Smooth muscle cell (in vitro differentiated cells): Measurements from ENCODE around the gene DUOX1. TPM values are rescaled to one million over a fixed set of nuclear protein-coding genes. Genes with fewer than 3 reads are reported as not detected.
"Not testable (repeated sequence)": the region's sequence is repeated elsewhere in the genome, so short reads cannot be mapped to it uniquely, and the experiment has no call there.

Experiments used
- DNase-seq: peaks from one replicate; lab custom pipeline; 2025; ENCODE audit not compliant: unreplicated experiment; lab: John Stamatoyannopoulos, UW
- H2AFZ ChIP-seq: fragments of 200-600 bp; sonication (generic); 2 replicates; pipeline ENCODE4 v1.6.0; 2016; ENCODE audit warnings: antibody characterized with exemption, low read depth, mild to moderate bottlenecking
- H3F3A ChIP-seq: fragments of 200-600 bp; sonication (generic); 2 replicates; pipeline ENCODE4 v1.6.0; 2017; ENCODE audit warnings: antibody characterized with exemption, low read depth
- H3K27ac ChIP-seq: fragments of 200-600 bp; sonication (generic); 2 replicates; pipeline ENCODE4 v1.5.1; 2016; ENCODE audit warnings: low read depth, mild to moderate bottlenecking
- H3K27me3 ChIP-seq: fragments of 200-600 bp; sonication (generic); 2 replicates; pipeline ENCODE4 v1.6.1; 2016; ENCODE audit warnings: low read depth, mild to moderate bottlenecking
- H3K36me3 ChIP-seq: fragments of 200-600 bp; sonication (generic); 2 replicates; pipeline ENCODE4 v1.5.1; 2016; ENCODE audit warnings: low read depth
- H3K4me1 ChIP-seq: fragments of 200-600 bp; sonication (generic); 2 replicates; pipeline ENCODE4 v1.5.1; 2016; ENCODE audit warnings: low read depth
- H3K4me2 ChIP-seq: fragments of 200-600 bp; sonication (generic); 2 replicates; pipeline ENCODE4 v1.6.0; 2016; ENCODE audit warnings: mild to moderate bottlenecking
- H3K4me3 ChIP-seq: fragments of 200-600 bp; sonication (generic); 2 replicates; pipeline ENCODE4 v1.5.1; 2016; ENCODE audit warnings: mild to moderate bottlenecking
- H3K79me2 ChIP-seq: fragments of 200-600 bp; sonication (generic); 2 replicates; pipeline ENCODE4 v1.6.0; 2016; ENCODE audit warnings: low read depth, mild to moderate bottlenecking
- H3K9ac ChIP-seq: fragments of 200-600 bp; sonication (generic); 2 replicates; pipeline ENCODE4 v1.6.0; 2016; ENCODE audit warnings: low read depth
- H3K9me3 ChIP-seq: fragments of 200-600 bp; sonication (generic); replicated peaks from 2 replicates; pipeline ENCODE4 v1.5.1; 2016; ENCODE audit warnings: low read depth
- H4K20me1 ChIP-seq: fragments of 200-600 bp; sonication (generic); 2 replicates; pipeline ENCODE4 v1.6.0; 2016; ENCODE audit warnings: low read depth
- CTCF ChIP-seq: fragments of 200-600 bp; sonication (generic); IDR thresholded peaks from 2 replicates; pipeline ENCODE4 v1.5.1; 2017; ENCODE audit warnings: borderline replicate concordance, mild to moderate bottlenecking, antibody characterized with exemption; ENCODE audit not compliant: insufficient read depth, poor library complexity, severe bottlenecking
- WGBS: methylation state at CpG from one replicate; pipeline ENCODE4 v1.1.7; 2016; ENCODE audit warnings: low lambda C conversion rate; 5-methylcytosine and 5-hydroxymethylcytosine counted together
- polyA plus RNA-seq: library from polyadenylated mRNA; unstranded; fragments of >200 nt; fragmentation: Nextera tagmentation; extraction: Ambion mirVana; gene quantifications from 2 replicates; pipeline ENCODE4 v1.2.1, GENCODE V29; 2016
- total RNA-seq: library from RNA; depleted of rRNA; stranded (reverse); fragments of >200 nt; gene quantifications from 2 replicates; pipeline ENCODE4 v1.2.3, GENCODE V29; 2014

The DUOX1 gene
- total and polyA plus RNA-seq, 2 experiments from 2014 or later: 4.4 to 5.8 TPM

GRCh38 chr15:45134046-45134445 is 4.3 kb downstream of the DUOX1 start:
- DNase-seq: no peak
- 95% methylated on average over 7 of the region's 7 CpGs for WGBS
- Histone ChIP-seq H3K4me1 (no peaks in the 10 kb centered on the region), H2AFZ (no peak overlapping the region), H3K9me3 (no peaks in the 10 kb centered on the region), H3K4me2 (no peak overlapping the region), H3K9ac (no peak overlapping the region), H3F3A (no peaks in the 10 kb centered on the region), H4K20me1 (no peaks in the 10 kb centered on the region), H3K4me3 (no peak overlapping the region), H3K27ac (no peak overlapping the region), H3K79me2 (no peaks in the 10 kb centered on the region), H3K27me3 (peaks cover 79% of the 10 kb centered on the region), H3K36me3 (no peaks in the 10 kb centered on the region)
- no peak for TF ChIP-seq CTCF

- no peaks in the 10 kb centered on the region for H3F3A ChIP-seq
- no peaks in the 10 kb centered on the region for H3K36me3 ChIP-seq
- no peaks in the 10 kb centered on the region for H3K4me1 ChIP-seq
- no peak overlapping the region for H3K4me2 ChIP-seq
- peak; percentile 11 for TF ChIP-seq CTCF
- H3K27ac ChIP-seq: no peak overlapping the region
- peaks cover 70% of the 10 kb centered on the region for H3K27me3 ChIP-seq
- H3K4me3 ChIP-seq: no peak overlapping the region
- no peak overlapping the region for H3K9ac ChIP-seq
- no peaks in the 10 kb centered on the region for H4K20me1 ChIP-seq
- DNase-seq: no peak
- 20% methylated on average over 44 of the region's 57 CpGs for WGBS
- no peaks in the 10 kb centered on the region for H3K9me3 ChIP-seq
- no peak overlapping the region for H2AFZ ChIP-seq
- no peaks in the 10 kb centered on the region for H3K79me2 ChIP-seq
These were observed 5.1 kb downstream of the DUOX1 start for GRCh38 chr15:45134682-45135604.

GRCh38 chr15:45135705-45136377 is 6.0 kb downstream of the DUOX1 start:
- H3K4me2 ChIP-seq, H3F3A ChIP-seq, H3K9ac ChIP-seq, DNase-seq, H3K4me1 ChIP-seq, H3K4me3 ChIP-seq, H3K9me3 ChIP-seq, H3K27ac ChIP-seq, H2AFZ ChIP-seq, H3K36me3 ChIP-seq, H3K79me2 ChIP-seq, H4K20me1 ChIP-seq: not testable (repeated sequence)
- peaks cover 61% of the 10 kb centered on the region for H3K27me3 ChIP-seq
- WGBS: 55% methylated on average over 12 of the region's 37 CpGs

- no peaks in the 10 kb centered on the region for H3K36me3 ChIP-seq
- H4K20me1 ChIP-seq: no peaks in the 10 kb centered on the region
- H3K4me1 ChIP-seq: no peaks in the 10 kb centered on the region
- no peak overlapping the region for H2AFZ ChIP-seq
- no peaks in the 10 kb centered on the region for H3F3A ChIP-seq
- no peak overlapping the region for H3K9ac ChIP-seq
- H3K9me3 ChIP-seq: no peaks in the 10 kb centered on the region
- WGBS: 29% methylated on average over 8 of the region's 10 CpGs
- DNase-seq: no peak
- H3K4me3 ChIP-seq: no peak overlapping the region
- H3K27ac ChIP-seq: no peak overlapping the region
- H3K27me3 ChIP-seq: peaks cover 56% of the 10 kb centered on the region
- no peak overlapping the region for H3K4me2 ChIP-seq
- H3K79me2 ChIP-seq: no peaks in the 10 kb centered on the region
- TF ChIP-seq CTCF: peak; percentile 27
These were observed 6.6 kb downstream of the DUOX1 start for GRCh38 chr15:45136378-45136764.
